ENCODE measurements around the gene LRGUK. TPM values are rescaled to one million over a fixed set of nuclear protein-coding genes. Genes with fewer than 3 reads are reported as not detected.

LRGUK gene
- polyA plus RNA-seq, 3 donors, result 0.41 TPM; not detected in 2

GRCh38 chr7:134312717-134313116 lies 185.6 kb downstream of the LRGUK start:
- Histone ChIP-seq H3K4me1 (ENCODE audit: control insufficient read depth in 1 of 2, insufficient read depth in 2 of 2, low read length in 2 of 2) (peaks cover 24 to 35% of the 10 kb centered on the region in 2 donors), H3K27ac (ENCODE audit: low read depth in 1 of 2, low read length in 2 of 2) (no peak overlapping the region), H3K27me3 (ENCODE audit: control insufficient read depth in 2 of 2, insufficient read depth in 2 of 2, low read length in 2 of 2) (no peaks in the 10 kb centered on the region), H3K9ac (ENCODE audit: insufficient read depth, low read length, poor library complexity, severe bottlenecking) (no peak overlapping the region), H3K36me3 (replicated peaks in 1 of 2; ENCODE audit: control insufficient read depth in 1 of 2, insufficient read depth in 2 of 2, low read length in 2 of 2) (no peaks in the 10 kb centered on the region), H3K79me2 (ENCODE audit: insufficient read depth, low read length) (no peaks in the 10 kb centered on the region), H3K4me3 (replicated peaks in 1 of 3; ENCODE audit: low read depth in 2 of 3, low read length in 3 of 3) (no peak overlapping the region), H2AFZ (ENCODE audit: insufficient read depth, low read depth, low read length, poor library complexity, severe bottlenecking) (no peak overlapping the region), H4K20me1 (ENCODE audit: insufficient read depth, low read length) (no peaks in the 10 kb centered on the region), H3K4me2 (replicated peaks; ENCODE audit: extremely low read depth, low read length, poor library complexity, severe bottlenecking) (no peak overlapping the region), H3K9me3 (replicated peaks in 1 of 2; ENCODE audit: control insufficient read depth in 1 of 2, insufficient read depth in 1 of 2, low read length in 2 of 2) (no peaks in the 10 kb centered on the region)
- Mint-ChIP-seq H3K27ac (no peak overlapping the region), H3K9me3 (no peaks in the 10 kb centered on the region), H3K27me3 (ENCODE audit: low read depth in 3 of 3) (peaks cover 0 to 4% (median 0%) of the 10 kb centered on the region in 3 donors), H3K4me1 (peaks cover 34% of the 10 kb centered on the region), H3K36me3 (peaks cover 6 to 12% of the 10 kb centered on the region in 2 donors), H3K4me3 (no peak overlapping the region)
- intact Hi-C loops (cut with micrococcal nuclease), result loop anchor here (10.0 kb wide), 2 partner anchors 1058 to 1228 kb away; partner anchors contain the start of genes EXOC4 (in 2 of the 2) and CHCHD3 (in 1 of the 2)
- no peak for DNase-seq
- TF ChIP-seq CTCF (IDR thresholded peaks at IDR 0.05), result no peak
- no CpG with 5 or more reads among the region's 6 CpGs for WGBS (ENCODE audit: insufficient coverage)

GRCh38 chr7:134313543-134313942 lies 186.4 kb downstream of the LRGUK start:
- no peaks in the 10 kb centered on the region for H3K36me3 ChIP-seq (replicated peaks in 1 of 2; ENCODE audit: control insufficient read depth in 1 of 2, insufficient read depth in 2 of 2, low read length in 2 of 2)
- intact Hi-C loops (cut with micrococcal nuclease), result loop anchor here (10.0 kb wide), 2 partner anchors 1059 to 1229 kb away; partner anchors contain the start of genes EXOC4 (in 2 of the 2) and CHCHD3 (in 1 of the 2)
- Mint-ChIP-seq H3K27me3 (ENCODE audit: low read depth in 3 of 3) (peaks cover 0 to 4% (median 0%) of the 10 kb centered on the region in 3 donors), H3K36me3 (peaks cover 6 to 9% of the 10 kb centered on the region in 2 donors), H3K9me3 (no peaks in the 10 kb centered on the region), H3K4me1 (peaks cover 31% of the 10 kb centered on the region), H3K27ac (no peak overlapping the region), H3K4me3 (no peak overlapping the region)
- DNase-seq, result no peak
- WGBS (ENCODE audit: insufficient coverage), result no CpG with 5 or more reads among the region's 1 CpG
- no peak overlapping the region for H3K4me3 ChIP-seq (replicated peaks in 1 of 3; ENCODE audit: low read depth in 2 of 3, low read length in 3 of 3)
- H3K27me3 ChIP-seq (ENCODE audit: control insufficient read depth in 2 of 2, insufficient read depth in 2 of 2, low read length in 2 of 2), result no peaks in the 10 kb centered on the region
- H3K4me1 ChIP-seq (ENCODE audit: control insufficient read depth in 1 of 2, insufficient read depth in 2 of 2, low read length in 2 of 2), result peaks cover 21 to 29% of the 10 kb centered on the region in 2 donors
- no peak overlapping the region for H3K4me2 ChIP-seq (replicated peaks; ENCODE audit: extremely low read depth, low read length, poor library complexity, severe bottlenecking)
- TF ChIP-seq CTCF (IDR thresholded peaks at IDR 0.05), result no peak
- H3K9ac ChIP-seq (ENCODE audit: insufficient read depth, low read length, poor library complexity, severe bottlenecking), result no peak overlapping the region
- H4K20me1 ChIP-seq (ENCODE audit: insufficient read depth, low read length), result no peaks in the 10 kb centered on the region
- H3K9me3 ChIP-seq (replicated peaks in 1 of 2; ENCODE audit: control insufficient read depth in 1 of 2, insufficient read depth in 1 of 2, low read length in 2 of 2), result no peaks in the 10 kb centered on the region
- no peak overlapping the region for H3K27ac ChIP-seq (ENCODE audit: low read depth in 1 of 2, low read length in 2 of 2)
- H3K79me2 ChIP-seq (ENCODE audit: insufficient read depth, low read length), result no peaks in the 10 kb centered on the region
- no peak overlapping the region for H2AFZ ChIP-seq (ENCODE audit: insufficient read depth, low read depth, low read length, poor library complexity, severe bottlenecking)

Other genes with a start within 250 kb of the LRGUK start
- 10 to 100 TPM in 2 of 3 donors, 1 to 10 TPM in 1; 9.4 to 21.1 (median 12.7) TPM for gene SLC35B4, start 189.6 kb downstream of the LRGUK start, polyA plus RNA-seq

Measured in CD14-positive monocyte (primary cell).